Measurements from ENCODE around the gene AP1S1.

DNA sequence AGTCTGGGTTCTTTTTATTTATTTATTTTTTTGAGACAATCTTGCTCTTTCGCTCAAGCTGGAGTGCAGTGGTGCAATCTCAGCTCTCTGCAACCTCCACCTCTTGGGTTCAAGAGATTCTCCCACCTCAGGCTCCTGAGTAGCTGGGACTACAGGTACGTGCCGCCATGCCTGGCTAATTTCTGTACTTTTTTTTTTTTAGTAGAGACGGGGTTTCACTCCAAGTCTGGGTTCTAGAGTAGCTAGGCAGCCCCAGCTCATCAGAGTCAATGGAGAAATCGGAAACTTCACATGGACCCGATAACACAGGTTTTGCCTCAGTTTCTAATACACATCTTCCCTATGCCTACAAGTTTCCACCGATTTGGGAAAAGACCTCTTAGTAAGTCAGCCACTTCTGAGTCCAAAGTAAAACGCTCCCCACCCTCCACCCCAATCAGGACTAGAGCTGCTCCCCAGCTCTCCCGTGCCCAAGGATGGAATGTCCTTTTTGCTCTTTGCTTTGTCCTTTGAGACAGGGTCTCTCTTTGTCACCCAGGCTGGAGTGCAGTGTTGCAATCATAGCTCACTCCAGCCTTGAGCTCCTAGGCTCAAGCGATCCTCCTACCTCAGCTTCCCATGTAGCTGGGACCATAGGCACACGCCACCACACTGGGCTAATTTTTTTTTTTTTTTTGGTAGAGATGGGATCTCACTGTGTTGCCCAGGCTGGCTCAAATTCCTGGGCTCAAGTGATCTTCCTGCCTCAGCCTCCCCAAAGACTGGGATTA is 31.2 kb upstream of the AP1S1 start:
- TF ChIP-seq SPI1 (IDR thresholded peaks at IDR 0.05; ENCODE audit: low read depth, low read length) (no peak), POLR2AphosphoS5 (IDR thresholded peaks at IDR 0.05; ENCODE audit: low read depth, low read length) (no peak), POLR2A (IDR thresholded peaks at IDR 0.05; ENCODE audit: low read depth, low read length) (no peak), TAF1 (IDR thresholded peaks at IDR 0.05; ENCODE audit: low read depth, low read length) (no peak), POU2F2 (IDR thresholded peaks at IDR 0.05; ENCODE audit: low read depth, low read length) (no peak)

Data from GM12891 (cell line).